Cardiac muscle cell (in vitro differentiated cells and primary cell): ENCODE data around the gene SDK2. TPM values are rescaled to one million over a fixed set of nuclear protein-coding genes. Genes with fewer than 3 reads are reported as not detected.
"Not testable (repeated sequence)": the region's sequence is repeated elsewhere in the genome, so short reads cannot be mapped to it uniquely, and the experiment has no call there.

Experiments
- DNase-seq, 2 donors: peaks; one replicate each; pipeline versions ENCODE4 v3.0.0 to v3.0.0-alpha.2; 2010 to 2017; ENCODE audit warnings: low read depth in 1 of 2, low spot score in 1 of 2
- H3K27ac ChIP-seq: fragments of 200-600 bp; sonication (generic); 2 replicates; pipeline ENCODE4 v1.5.1; 2016
- H3K27me3 ChIP-seq: fragments of 200-600 bp; sonication (generic); 2 replicates; pipeline ENCODE4 v1.6.0; 2016; ENCODE audit warnings: control low read depth
- H3K36me3 ChIP-seq: fragments of 200-600 bp; sonication (generic); 2 replicates; pipeline ENCODE4 v1.5.1; 2016; ENCODE audit warnings: control low read depth
- H3K4me1 ChIP-seq: fragments of 200-600 bp; sonication (generic); 2 replicates; pipeline ENCODE4 v1.8.1; 2017; ENCODE audit warnings: low read depth, mild to moderate bottlenecking, mixed run types
- H3K4me3 ChIP-seq: fragments of 200-600 bp; sonication (generic); 2 replicates; pipeline ENCODE4 v1.5.1; 2016; ENCODE audit warnings: mild to moderate bottlenecking
- H3K9me3 ChIP-seq: fragments of 200-600 bp; sonication (generic); 2 replicates; pipeline ENCODE4 v1.5.1; 2017; ENCODE audit warnings: low read depth, mild to moderate bottlenecking, control low read depth
- polyA plus RNA-seq: library from polyadenylated mRNA; unstranded; fragments of >200 nt; fragmentation: Nextera tagmentation; extraction: Ambion mirVana; gene quantifications from 2 replicates; pipeline ENCODE4 v1.2.1, GENCODE V29; 2016
- total RNA-seq: library from RNA; depleted of rRNA; stranded (reverse); fragments of >200 nt; gene quantifications from 2 replicates; pipeline ENCODE4 v1.2.3, GENCODE V29; 2016
- TF ChIP-seq, protein P1 (sequence below): IDR thresholded peaks from 2 replicates; pipeline ENCODE4 v1.5.1; 2012; ENCODE audit warnings: low read depth, mild to moderate bottlenecking, low read length

SDK2 gene
- total and polyA plus RNA-seq, 2 experiments from 2014 or later: 11.8 to 46.8 TPM

DNA sequence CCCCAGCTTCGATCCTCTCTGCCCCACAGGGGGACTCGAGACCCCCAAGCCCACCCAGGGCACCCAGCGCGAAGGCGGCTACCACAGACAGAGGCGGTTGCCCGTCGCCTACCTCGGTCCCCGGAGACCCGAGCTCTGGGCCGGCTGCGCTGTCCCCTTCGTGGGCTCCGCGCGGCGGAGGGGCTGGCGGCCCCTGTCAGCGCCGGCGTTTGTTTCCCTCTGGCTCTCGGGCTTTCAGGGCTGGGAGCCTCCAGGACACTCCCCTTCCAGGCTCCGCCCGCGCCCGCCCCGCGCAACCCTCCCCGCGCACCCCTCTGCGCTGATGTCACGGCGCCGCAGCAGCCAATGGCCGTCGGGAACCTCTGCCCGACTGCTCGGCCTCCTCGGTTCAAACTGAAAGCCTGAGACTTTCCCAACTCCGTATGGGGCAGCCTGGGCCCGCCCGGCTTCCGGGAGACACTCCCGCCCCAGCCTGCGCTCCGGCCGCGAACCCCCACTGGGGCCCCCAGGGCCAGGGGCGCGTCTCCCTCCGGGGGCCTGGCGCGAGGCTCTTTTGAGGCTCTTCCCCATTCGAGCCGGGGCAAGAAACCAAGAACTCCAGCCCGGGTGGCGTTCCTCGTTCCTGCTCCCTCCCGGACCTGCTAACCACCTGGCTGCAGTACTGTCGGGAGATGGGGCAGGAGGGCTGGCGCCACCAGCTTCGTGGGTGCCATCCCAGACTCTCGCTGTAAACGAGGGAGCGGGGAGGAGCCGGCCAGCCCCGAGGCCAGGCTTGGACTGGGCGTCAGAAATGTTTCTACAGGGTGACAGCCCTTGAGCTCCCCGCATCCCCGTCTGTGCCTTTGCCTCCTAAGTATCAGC lies 332.2 kb downstream of the SDK2 start, which contains the start of gene CDC42EP4:
TSS of gene CDC42EP4 (minus strand) at position 221 of the 861 bp plus-strand sequence. CDS start 25,501 bp downstream, outside the sequence.
- H3K4me1 ChIP-seq: peaks cover 18% of the 10 kb centered on the region
- peak within 1 kb of the TSS; percentile 83 for H3K27ac ChIP-seq
- H3K9me3 ChIP-seq: no peaks in the 10 kb centered on the region
- TF ChIP-seq, protein P1, sequence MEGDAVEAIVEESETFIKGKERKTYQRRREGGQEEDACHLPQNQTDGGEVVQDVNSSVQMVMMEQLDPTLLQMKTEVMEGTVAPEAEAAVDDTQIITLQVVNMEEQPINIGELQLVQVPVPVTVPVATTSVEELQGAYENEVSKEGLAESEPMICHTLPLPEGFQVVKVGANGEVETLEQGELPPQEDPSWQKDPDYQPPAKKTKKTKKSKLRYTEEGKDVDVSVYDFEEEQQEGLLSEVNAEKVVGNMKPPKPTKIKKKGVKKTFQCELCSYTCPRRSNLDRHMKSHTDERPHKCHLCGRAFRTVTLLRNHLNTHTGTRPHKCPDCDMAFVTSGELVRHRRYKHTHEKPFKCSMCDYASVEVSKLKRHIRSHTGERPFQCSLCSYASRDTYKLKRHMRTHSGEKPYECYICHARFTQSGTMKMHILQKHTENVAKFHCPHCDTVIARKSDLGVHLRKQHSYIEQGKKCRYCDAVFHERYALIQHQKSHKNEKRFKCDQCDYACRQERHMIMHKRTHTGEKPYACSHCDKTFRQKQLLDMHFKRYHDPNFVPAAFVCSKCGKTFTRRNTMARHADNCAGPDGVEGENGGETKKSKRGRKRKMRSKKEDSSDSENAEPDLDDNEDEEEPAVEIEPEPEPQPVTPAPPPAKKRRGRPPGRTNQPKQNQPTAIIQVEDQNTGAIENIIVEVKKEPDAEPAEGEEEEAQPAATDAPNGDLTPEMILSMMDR: no peak
- no peaks in the 10 kb centered on the region for H3K27me3 ChIP-seq
- peak; percentile 96 to 97 for DNase-seq
- H3K36me3 ChIP-seq: no peaks in the 10 kb centered on the region
- H3K4me3 ChIP-seq: peak within 1 kb of the TSS; percentile 73

DNA sequence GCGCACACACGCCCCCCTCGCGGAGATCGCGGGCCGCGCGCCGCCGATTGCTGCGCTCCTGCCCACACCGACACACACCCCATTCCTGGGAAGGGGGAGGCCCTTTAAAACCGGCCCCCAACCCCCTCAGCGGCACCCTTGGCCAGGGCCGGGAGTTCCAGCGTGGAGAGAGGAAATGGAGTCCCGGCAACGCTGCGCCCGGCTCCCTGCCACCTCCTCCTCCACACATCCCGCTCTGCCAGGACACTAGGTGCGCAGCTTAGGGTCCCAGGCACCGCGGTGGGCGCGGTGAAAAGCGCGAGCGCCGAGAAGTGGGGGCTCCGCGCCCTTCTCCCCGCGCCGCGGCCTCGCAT lies 332.8 kb downstream of the SDK2 start:
- H3K27ac ChIP-seq: peak overlapping the region; percentile 83
- no peaks in the 10 kb centered on the region for H3K36me3 ChIP-seq
- TF ChIP-seq, protein P1: no peak
- H3K4me1 ChIP-seq: peaks cover 18% of the 10 kb centered on the region
- no peaks in the 10 kb centered on the region for H3K27me3 ChIP-seq
- peak overlapping the region; percentile 73 for H3K4me3 ChIP-seq
- no peaks in the 10 kb centered on the region for H3K9me3 ChIP-seq
- no peak for DNase-seq

DNA sequence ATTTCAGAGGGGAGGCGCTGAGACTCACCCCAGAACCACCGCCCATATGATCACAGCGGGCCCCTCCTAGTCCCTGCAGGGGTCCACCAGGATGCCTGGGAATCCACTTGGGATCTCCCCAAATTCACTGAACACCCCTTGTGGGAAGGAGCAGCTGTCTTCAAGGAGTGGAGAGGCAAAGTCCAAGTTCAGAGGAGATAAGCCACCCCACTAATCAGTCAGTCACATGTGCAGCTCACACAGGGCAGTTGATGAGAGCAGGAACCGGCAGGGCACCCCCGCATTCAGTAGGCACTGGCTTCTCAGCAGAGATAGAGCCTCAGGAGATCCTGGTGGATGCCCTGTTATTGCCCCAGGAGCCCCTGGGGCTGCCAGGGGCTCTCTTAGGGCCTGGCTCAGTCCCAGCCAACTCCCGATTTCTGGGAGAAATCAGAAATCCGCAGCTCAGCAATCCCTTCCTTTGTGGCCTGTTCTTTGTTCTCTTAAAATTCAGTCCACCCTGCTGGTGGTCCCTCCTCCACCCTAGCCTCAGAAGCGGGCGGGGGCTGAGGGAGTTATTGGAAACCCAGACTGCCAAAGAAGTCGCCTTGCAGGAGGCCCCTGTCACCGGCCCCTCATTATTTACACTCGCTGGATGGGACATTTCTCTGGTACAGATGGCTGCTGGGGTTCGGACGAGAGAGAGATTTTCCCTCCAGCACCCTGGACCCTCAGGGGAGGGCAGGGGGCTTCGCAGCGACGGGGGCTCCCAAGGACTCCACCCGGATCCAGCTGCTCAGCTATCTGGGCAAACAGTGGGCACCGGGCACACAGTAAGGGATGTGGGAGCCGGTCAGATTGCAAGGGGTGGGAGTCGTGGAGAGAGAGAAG lies 334.3 kb downstream of the SDK2 start:
- Histone ChIP-seq H3K4me3 (peak overlapping the region; percentile 73), H3K4me1 (peaks cover 30% of the 10 kb centered on the region), H3K27ac (peak overlapping the region; percentile 83), H3K9me3 (no peaks in the 10 kb centered on the region), H3K36me3 (no peaks in the 10 kb centered on the region), H3K27me3 (no peaks in the 10 kb centered on the region)
- DNase-seq: no peak
- TF ChIP-seq, protein P1: no peak

DNA sequence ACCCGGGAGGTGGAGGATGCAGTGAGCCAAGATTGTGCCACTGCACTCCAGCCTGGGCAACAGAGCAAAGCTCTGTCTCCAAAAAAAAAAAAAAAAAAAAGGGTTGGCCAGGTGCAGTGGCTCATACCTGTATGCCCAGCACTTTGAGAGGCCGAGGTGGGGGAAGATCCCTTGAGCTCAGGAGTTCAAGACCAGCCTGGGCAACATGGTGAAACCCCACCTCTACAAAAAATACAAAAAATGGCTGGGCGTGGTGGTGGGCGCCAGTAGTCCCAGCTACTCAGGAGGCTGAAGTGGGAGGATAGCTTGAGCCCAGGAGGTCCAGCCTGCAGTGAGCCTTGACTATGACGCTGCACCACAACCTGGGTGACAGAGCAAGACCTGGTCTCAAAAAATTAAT lies 335.3 kb downstream of the SDK2 start:
- H3K4me3 ChIP-seq, DNase-seq: not testable (repeated sequence)
- peaks cover 40% of the 10 kb centered on the region for H3K4me1 ChIP-seq

DNA sequence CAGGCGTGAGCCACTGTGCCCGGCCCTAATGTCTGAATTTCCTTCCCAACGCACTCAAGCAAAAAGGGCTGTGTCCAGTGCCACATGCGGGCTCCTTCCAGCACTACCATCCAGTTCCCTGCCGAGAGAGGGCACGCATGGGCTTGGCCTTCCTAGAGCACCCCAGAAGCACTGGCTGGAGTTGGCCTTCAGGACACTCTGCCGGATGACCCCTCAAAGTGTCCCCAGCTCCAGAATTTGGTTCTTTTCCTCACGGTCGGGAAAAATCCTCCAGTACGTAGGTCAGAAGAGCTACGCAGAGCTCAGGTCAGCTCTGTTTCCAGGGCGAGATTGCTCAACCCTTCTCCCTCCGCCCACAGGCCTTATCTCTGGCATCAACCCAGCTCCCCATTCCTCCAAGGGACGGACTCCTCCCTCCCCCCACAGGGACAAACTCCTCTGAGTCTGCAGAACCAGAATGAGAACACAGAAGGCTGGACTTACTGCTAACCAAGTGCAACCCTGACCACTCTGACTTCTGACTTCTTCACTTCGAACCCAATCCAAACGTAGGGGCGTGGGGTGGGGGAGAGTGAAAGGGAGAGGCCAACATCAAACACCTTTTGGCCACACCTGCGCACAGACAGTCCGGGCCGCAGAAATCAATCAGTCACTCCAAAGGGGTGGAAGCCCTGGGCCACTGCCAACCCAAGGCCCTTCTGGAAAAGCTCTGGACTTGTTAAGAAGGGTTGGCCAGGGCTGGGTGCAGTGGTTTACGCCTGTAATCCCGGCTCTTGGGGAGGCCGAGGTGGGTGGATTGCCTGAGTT lies 336.0 kb downstream of the SDK2 start:
- DNase-seq: peak; percentile 27 to 97
- no peak overlapping the region for H3K4me3 ChIP-seq

More for the DNA sequence above, 335.3 kb downstream of the SDK2 start:
- H3K27me3 ChIP-seq, H3K27ac ChIP-seq, H3K36me3 ChIP-seq, H3K9me3 ChIP-seq: not testable (repeated sequence)

More for the DNA sequence above, 336.0 kb downstream of the SDK2 start:
- peaks cover 44% of the 10 kb centered on the region for H3K4me1 ChIP-seq
- H3K36me3 ChIP-seq: no peaks in the 10 kb centered on the region
- TF ChIP-seq, protein P1: no peak
- no peaks in the 10 kb centered on the region for H3K9me3 ChIP-seq
- H3K27ac ChIP-seq: peak overlapping the region; percentile 6
- H3K27me3 ChIP-seq: no peaks in the 10 kb centered on the region
